ENCODE measurements around the gene SLC2A6.

SLC2A6 gene

GRCh38 chr9:133471551-133472276 lies 7.2 kb downstream of the SLC2A6 start:
- CTCF ChIA-PET, result no interaction called here
- TF ChIP-seq CTCF (IDR thresholded peaks at IDR 0.05; ENCODE audit: insufficient read depth, low read length, missing control alignments), result no peak
- H3K4me3 ChIP-seq (ENCODE audit: low read depth, low read length), result no peak overlapping the region
- DNase-seq (ENCODE audit: low read depth, low spot score), result no peak
- POLR2A ChIA-PET, result interaction anchor here (0.6 kb wide), 1 partner anchor 9 kb away, joined by 5 read pairs; no protein-coding TSS in a partner anchor

- no peak for TF ChIP-seq CTCF (IDR thresholded peaks at IDR 0.05; ENCODE audit: insufficient read depth, low read length, missing control alignments)
- no peak for DNase-seq (ENCODE audit: low read depth, low spot score)
- CTCF ChIA-PET, result no interaction called here
- POLR2A ChIA-PET, result interaction anchor here (0.6 kb wide), 1 partner anchor 9 kb away, joined by 5 read pairs; no protein-coding TSS in a partner anchor
- H3K4me3 ChIP-seq (ENCODE audit: low read depth, low read length), result no peak overlapping the region
These were observed 7.9 kb downstream of the SLC2A6 start for GRCh38 chr9:133470988-133471387.

- ChIA-PET CTCF (no interaction called here), POLR2A (no interaction called here)
- H3K4me3 ChIP-seq (ENCODE audit: low read depth, low read length), result no peak overlapping the region
- TF ChIP-seq CTCF (IDR thresholded peaks at IDR 0.05; ENCODE audit: insufficient read depth, low read length, missing control alignments), result no peak
- no peak for DNase-seq (ENCODE audit: low read depth, low spot score)
These were observed 8.4 kb downstream of the SLC2A6 start for GRCh38 chr9:133470427-133470924.

GRCh38 chr9:133468777-133469421 lies 10.0 kb downstream of the SLC2A6 start:
- H3K4me3 ChIP-seq (ENCODE audit: low read depth, low read length), result no peak overlapping the region
- TF ChIP-seq CTCF (IDR thresholded peaks at IDR 0.05; ENCODE audit: insufficient read depth, low read length, missing control alignments), result no peak
- no peak for DNase-seq (ENCODE audit: low read depth, low spot score)
- ChIA-PET POLR2A (interaction anchor here (2.1 kb wide), 1 partner anchor 10 kb away, joined by 7 read pairs; the partner anchor contains the start of gene SLC2A6), CTCF (interaction anchor here (1.3 kb wide), 2 partner anchors 9 to 18 kb away, joined by 3 to 5 read pairs; partner anchors contain the start of gene CACFD1)

- POLR2A ChIA-PET, result interaction anchor here (2.1 kb wide), 1 partner anchor 11 kb away, joined by 7 read pairs; the partner anchor contains the start of gene SLC2A6
- TF ChIP-seq CTCF (IDR thresholded peaks at IDR 0.05; ENCODE audit: insufficient read depth, low read length, missing control alignments), result no peak
- no peak for DNase-seq (ENCODE audit: low read depth, low spot score)
- CTCF ChIA-PET, result no interaction called here
- H3K4me3 ChIP-seq (ENCODE audit: low read depth, low read length), result no peak overlapping the region
These were observed 10.5 kb downstream of the SLC2A6 start for GRCh38 chr9:133468374-133468773.

- POLR2A ChIA-PET, result no interaction called here
- CTCF ChIA-PET, result interaction anchor here (1.0 kb wide), 1 partner anchor 11 kb away, joined by 4 read pairs; no protein-coding TSS in a partner anchor
These were observed 11.8 kb downstream of the SLC2A6 start for GRCh38 chr9:133467101-133467500.

More at GRCh38 chr9:133467101-133467500, 11.8 kb downstream of the SLC2A6 start:
- DNase-seq (ENCODE audit: low read depth, low spot score), result no peak
- no peak for TF ChIP-seq CTCF (IDR thresholded peaks at IDR 0.05; ENCODE audit: insufficient read depth, low read length, missing control alignments)
- H3K4me3 ChIP-seq (ENCODE audit: low read depth, low read length), result no peak overlapping the region
